Upper lobe of right lung (tissue), 1 donor: ENCODE data around the gene SHC2. TPM values are rescaled to one million over a fixed set of nuclear protein-coding genes. Genes with fewer than 3 reads are reported as not detected.

Source experiments
- ATAC-seq: fragments of 200-7000 bp; cut with Tn5 transposase; one replicate; pipeline ENCODE4 v1.9.1; 2020; ENCODE audit warnings: mild to moderate bottlenecking, moderate library complexity
- DNase-seq: peaks from one replicate; pipeline ENCODE4 v3.0.0-alpha.2; 2020
- H3K27ac ChIP-seq: fragments of 200-600 bp; one replicate; pipeline ENCODE4 v1.8.0; 2022
- H3K27me3 ChIP-seq: fragments of 200-600 bp; one replicate; pipeline ENCODE4 v1.8.0; 2022; ENCODE audit warnings: mild to moderate bottlenecking
- H3K36me3 ChIP-seq: fragments of 200-600 bp; one replicate; pipeline ENCODE4 v1.8.0; 2022
- H3K4me1 ChIP-seq: fragments of 200-600 bp; one replicate; pipeline ENCODE4 v1.8.0; 2022
- H3K4me3 ChIP-seq: fragments of 200-600 bp; one replicate; pipeline ENCODE4 v1.8.0; 2022; ENCODE audit warnings: mild to moderate bottlenecking
- H3K9me3 ChIP-seq: fragments of 200-600 bp; one replicate; pipeline ENCODE4 v1.8.0; 2022
- CTCF ChIP-seq: fragments of 200-600 bp; IDR thresholded peaks from one replicate; pipeline ENCODE4 v1.8.0; 2022; ENCODE audit warnings: antibody characterized with exemption
- intact Hi-C: fragments of 100-400 bp; cut with DNase I; formaldehyde crosslinking; loops from one replicate; pipeline ENCODE4 v1.11.0; 2022
- total RNA-seq: library from RNA; stranded (reverse); fragmentation: NEBNext Ultra II Directional; extraction: Animal tissue kit (Norgen Biotek cat#: 25700); gene quantifications from one replicate; pipeline ENCODE4 v1.2.1, GENCODE V29; 2021
- donor health status: DM: no; HTN: yes; CAD: no; lungs with severe emphysema.

Gene SHC2
- total RNA-seq, 1 donor from 2014 or later = 37.8 TPM

DNA sequence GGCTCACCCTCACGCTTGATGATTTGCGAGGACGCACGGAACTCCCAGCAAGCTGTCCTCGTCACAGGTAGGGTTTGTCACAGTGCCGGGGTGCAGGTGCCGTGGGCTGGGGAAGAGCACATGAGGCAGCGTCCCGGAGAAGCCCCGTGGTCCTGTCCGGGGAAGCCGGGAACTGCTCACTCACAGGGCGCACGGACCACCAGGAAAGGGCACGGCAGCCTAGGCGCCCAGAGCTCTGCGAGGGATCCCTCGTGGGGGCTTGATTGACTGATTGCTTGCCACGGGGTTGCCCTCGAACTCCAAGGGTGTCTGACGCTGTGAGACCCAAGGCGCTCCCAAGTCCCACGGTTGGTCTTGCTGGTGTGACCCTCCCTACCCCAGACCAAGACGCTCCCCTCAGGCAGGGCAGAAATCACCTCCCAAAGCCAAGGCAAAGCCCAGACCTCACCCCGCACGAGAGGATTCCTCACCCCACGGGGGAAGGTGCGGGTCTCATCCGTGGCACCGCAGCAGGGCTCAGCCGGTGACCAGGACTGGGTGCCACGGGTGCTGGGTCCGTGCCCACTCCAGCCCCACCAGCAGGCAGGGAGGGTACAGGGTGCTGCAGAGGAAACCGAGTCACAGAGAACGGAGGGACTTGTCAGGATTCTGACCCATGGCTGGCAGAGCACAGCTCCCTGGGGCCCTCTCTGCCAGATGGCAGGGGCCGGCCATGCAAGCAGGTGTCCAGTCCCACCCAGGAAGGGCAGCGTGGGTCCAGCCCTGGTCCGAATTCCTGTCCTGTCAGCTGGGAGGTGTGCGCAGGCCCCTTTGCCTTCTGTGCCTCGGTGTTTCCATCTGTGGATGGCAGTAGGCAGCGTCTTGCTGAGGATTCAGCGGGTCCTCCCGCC, 59.6 kb downstream of the SHC2 start:
- DNase-seq (peak; percentile 58), ATAC-seq (no peak)
- Histone ChIP-seq H3K27ac (no peak overlapping the region), H3K9me3 (no peaks in the 10 kb centered on the region), H3K36me3 (no peaks in the 10 kb centered on the region), H3K4me3 (no peak overlapping the region), H3K4me1 (no peaks in the 10 kb centered on the region), H3K27me3 (peaks cover 12% of the 10 kb centered on the region)
- no peak for TF ChIP-seq CTCF
- intact Hi-C loops = no loop called here

GRCh38 chr19:399370-399769, 61.5 kb downstream of the SHC2 start:
- H3K4me1 ChIP-seq = no peaks in the 10 kb centered on the region
- DNase-seq (no peak), ATAC-seq (no peak)
- no peak overlapping the region for H3K4me3 ChIP-seq
- intact Hi-C loops = no loop called here
- H3K36me3 ChIP-seq = no peaks in the 10 kb centered on the region
- no peak overlapping the region for H3K27ac ChIP-seq
- no peaks in the 10 kb centered on the region for H3K9me3 ChIP-seq
- TF ChIP-seq CTCF = no peak
- peaks cover 5% of the 10 kb centered on the region for H3K27me3 ChIP-seq

- H3K27ac ChIP-seq = no peak overlapping the region
- intact Hi-C loops = no loop called here
- no peak for TF ChIP-seq CTCF
- no peak overlapping the region for H3K4me3 ChIP-seq
- no peaks in the 10 kb centered on the region for H3K9me3 ChIP-seq
- no peak for ATAC-seq
- no peaks in the 10 kb centered on the region for H3K36me3 ChIP-seq
- DNase-seq = peak; percentile 51
- H3K4me1 ChIP-seq = no peaks in the 10 kb centered on the region
- H3K27me3 ChIP-seq = peaks cover 4% of the 10 kb centered on the region
Measured at GRCh38 chr19:398719-399118, 62.1 kb downstream of the SHC2 start.

- no peak overlapping the region for H3K4me3 ChIP-seq
- no peak overlapping the region for H3K27ac ChIP-seq
- no peaks in the 10 kb centered on the region for H3K9me3 ChIP-seq
- no peaks in the 10 kb centered on the region for H3K4me1 ChIP-seq
- intact Hi-C loops = no loop called here
- ATAC-seq (peak; percentile 10), DNase-seq (peak; percentile 52)
- no peaks in the 10 kb centered on the region for H3K36me3 ChIP-seq
- no peak for TF ChIP-seq CTCF
- H3K27me3 ChIP-seq = no peaks in the 10 kb centered on the region
Measured at GRCh38 chr19:397941-398706, 62.7 kb downstream of the SHC2 start.

DNA sequence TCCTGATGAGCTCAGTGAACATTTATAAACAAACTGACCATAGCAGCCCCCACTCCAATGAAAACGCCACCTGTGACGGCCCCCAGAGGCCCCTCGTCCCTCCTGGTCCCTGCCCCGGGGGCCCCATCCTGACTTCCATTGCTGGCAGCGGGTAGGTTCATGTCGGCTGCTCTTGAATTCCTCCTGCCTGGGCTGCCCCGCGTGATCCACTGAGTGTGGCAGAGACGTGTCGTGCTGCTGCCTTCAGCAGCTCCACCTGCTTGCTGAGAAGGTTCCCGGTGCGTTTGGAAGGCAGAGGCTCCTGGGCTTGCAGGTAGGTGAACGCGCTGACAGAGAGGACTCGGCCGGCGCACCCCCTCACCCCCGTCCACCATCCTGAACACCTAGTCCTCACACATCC, 63.5 kb downstream of the SHC2 start:
- intact Hi-C loops = no loop called here
- Histone ChIP-seq H3K9me3 (no peaks in the 10 kb centered on the region), H3K4me1 (no peaks in the 10 kb centered on the region), H3K36me3 (no peaks in the 10 kb centered on the region), H3K27ac (no peak overlapping the region), H3K27me3 (no peaks in the 10 kb centered on the region), H3K4me3 (no peak overlapping the region)
- no peak for TF ChIP-seq CTCF
- ATAC-seq (no peak), DNase-seq (peak; percentile 49)
